PFSK-1 (cell line): ENCODE data around the gene OR7G1.

ENCODE experiments used
- FOXP2 ChIP-seq: optimal IDR thresholded peaks from 2 replicates; pipeline ENCODE3; 2011; ENCODE audit warnings: borderline replicate concordance, control low read depth, inconsistent platforms; ENCODE audit not compliant: insufficient read depth; ENCODE audit errors: extremely low read length, extremely low read depth
- POLR2AphosphoS5 ChIP-seq: IDR thresholded peaks from 2 replicates; pipeline ENCODE4 v1.6.1; 2012; ENCODE audit warnings: low read depth, mild to moderate bottlenecking, control low read depth, low read length, moderate library complexity
- SIN3A ChIP-seq: IDR thresholded peaks from 2 replicates; pipeline ENCODE4 v1.6.1; 2012; ENCODE audit warnings: mild to moderate bottlenecking, low read length, moderate library complexity, borderline replicate concordance; ENCODE audit not compliant: insufficient read depth
- TAF1 ChIP-seq: IDR thresholded peaks from 2 replicates; pipeline ENCODE4 v1.6.1; 2012; ENCODE audit warnings: low read length, control low read depth, borderline replicate concordance; ENCODE audit not compliant: insufficient read depth
- TF ChIP-seq, protein P1 (sequence below), 2 experiments: IDR thresholded peaks; 2 replicates each; pipeline versions ENCODE4 v1.6.1 to v1.8.0; 2011 to 2012; ENCODE audit warnings: low read depth in 2 of 2, low read length in 2 of 2, control low read depth in 1 of 2, inconsistent platforms in 1 of 2, mild to moderate bottlenecking in 1 of 2, moderate library complexity in 1 of 2; ENCODE audit not compliant: insufficient read depth in 1 of 2

DNA sequence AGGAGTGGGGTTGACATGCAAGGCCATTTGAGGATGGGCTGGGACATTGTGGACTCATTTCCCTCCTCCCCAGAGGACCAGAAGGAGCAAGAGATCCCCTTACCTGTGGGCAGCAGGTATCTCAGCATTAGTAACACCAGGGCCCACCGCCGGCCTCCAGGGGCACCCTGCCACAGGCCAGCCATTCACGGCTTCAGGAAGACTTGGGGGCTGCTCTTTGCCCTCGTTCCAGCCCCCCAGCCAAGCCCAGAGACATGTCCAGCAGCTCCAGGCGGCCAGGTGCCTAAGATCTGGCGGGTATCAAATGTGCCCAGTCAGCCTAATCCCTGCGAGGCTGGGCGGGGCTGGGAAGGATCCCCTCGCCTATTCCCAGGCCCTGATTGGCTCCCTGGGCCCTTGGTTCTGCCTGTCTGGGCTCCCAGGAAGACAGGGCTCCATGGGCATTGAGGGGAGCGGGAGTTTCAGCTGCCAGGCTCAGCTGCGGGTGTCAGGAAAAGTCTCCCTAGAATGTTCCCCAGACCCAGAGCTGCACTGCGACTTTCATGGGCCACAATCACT lies 50.0 kb downstream of the OR7G1 start:
- TF ChIP-seq POLR2AphosphoS5: no peak
- TF ChIP-seq, protein P1, sequence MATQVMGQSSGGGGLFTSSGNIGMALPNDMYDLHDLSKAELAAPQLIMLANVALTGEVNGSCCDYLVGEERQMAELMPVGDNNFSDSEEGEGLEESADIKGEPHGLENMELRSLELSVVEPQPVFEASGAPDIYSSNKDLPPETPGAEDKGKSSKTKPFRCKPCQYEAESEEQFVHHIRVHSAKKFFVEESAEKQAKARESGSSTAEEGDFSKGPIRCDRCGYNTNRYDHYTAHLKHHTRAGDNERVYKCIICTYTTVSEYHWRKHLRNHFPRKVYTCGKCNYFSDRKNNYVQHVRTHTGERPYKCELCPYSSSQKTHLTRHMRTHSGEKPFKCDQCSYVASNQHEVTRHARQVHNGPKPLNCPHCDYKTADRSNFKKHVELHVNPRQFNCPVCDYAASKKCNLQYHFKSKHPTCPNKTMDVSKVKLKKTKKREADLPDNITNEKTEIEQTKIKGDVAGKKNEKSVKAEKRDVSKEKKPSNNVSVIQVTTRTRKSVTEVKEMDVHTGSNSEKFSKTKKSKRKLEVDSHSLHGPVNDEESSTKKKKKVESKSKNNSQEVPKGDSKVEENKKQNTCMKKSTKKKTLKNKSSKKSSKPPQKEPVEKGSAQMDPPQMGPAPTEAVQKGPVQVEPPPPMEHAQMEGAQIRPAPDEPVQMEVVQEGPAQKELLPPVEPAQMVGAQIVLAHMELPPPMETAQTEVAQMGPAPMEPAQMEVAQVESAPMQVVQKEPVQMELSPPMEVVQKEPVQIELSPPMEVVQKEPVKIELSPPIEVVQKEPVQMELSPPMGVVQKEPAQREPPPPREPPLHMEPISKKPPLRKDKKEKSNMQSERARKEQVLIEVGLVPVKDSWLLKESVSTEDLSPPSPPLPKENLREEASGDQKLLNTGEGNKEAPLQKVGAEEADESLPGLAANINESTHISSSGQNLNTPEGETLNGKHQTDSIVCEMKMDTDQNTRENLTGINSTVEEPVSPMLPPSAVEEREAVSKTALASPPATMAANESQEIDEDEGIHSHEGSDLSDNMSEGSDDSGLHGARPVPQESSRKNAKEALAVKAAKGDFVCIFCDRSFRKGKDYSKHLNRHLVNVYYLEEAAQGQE (IDR thresholded peaks at IDR 0.05; ENCODE audit: insufficient read depth in 1 of 2, low read depth in 2 of 2, low read length in 2 of 2): no peak
- no peak for TF ChIP-seq TAF1
- TF ChIP-seq SIN3A: no peak
- no peak for TF ChIP-seq FOXP2
